Embryonic facial prominence (tissue), 1 donor: Measurements from ENCODE around the gene HADHB.
"Not testable (repeated sequence)": the region's sequence is repeated elsewhere in the genome, so short reads cannot be mapped to it uniquely, and the experiment has no call there.

Source experiments
- DNase-seq: peaks from one replicate; pipeline ENCODE4 v3.0.0-alpha.2; 2016; ENCODE audit errors: extremely low spot score

HADHB gene

GRCh38 chr2:26329083-26329482 is 84.3 kb downstream of the HADHB start:
- DNase-seq, result not testable (repeated sequence)

DNA sequence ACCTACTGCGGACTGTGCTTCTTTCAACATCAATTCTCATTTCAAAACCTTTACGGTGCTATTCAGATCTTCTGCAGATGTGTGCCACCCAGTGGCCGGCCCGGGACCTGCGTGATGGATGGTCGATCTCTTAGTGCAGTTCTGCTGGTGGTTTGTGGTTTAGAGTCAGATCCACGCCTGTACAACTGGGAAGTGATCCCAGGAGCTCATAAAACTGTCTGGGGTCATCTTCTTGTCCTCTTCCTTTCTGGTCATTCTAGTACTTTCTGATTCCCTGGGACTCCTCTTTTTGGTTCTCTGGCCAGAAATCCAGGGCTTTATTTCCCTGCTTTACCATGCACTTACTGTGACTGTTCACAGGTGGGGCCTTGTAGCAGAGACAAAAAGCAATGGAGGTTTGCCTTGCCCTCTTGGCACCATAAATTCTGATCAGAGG is 85.4 kb downstream of the HADHB start:
- peak; percentile 30 for DNase-seq

DNA sequence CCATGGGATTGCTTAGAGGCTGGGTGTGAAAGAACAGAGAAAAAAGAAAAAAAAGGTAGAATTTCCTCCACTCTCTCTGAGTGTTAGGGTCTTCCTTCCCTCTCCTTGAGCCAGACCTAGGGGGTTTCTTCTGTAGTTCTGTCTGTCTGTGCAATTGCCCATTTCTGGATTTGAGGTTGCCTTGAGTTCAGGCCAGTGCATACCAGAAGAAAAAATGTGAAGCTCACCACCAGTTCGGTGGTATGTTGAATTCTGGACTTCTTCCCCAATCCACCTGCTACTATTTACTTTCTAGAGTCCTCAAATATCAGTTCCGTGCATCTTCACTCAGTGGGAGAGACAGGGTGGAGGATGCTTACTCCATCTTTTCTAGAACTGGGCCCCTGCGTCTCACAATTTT is 85.9 kb downstream of the HADHB start:
- DNase-seq, result no peak

- not testable (repeated sequence) for DNase-seq
Measured at GRCh38 chr2:26331321-26331720, 86.6 kb downstream of the HADHB start.

- DNase-seq, result no peak
Measured at GRCh38 chr2:26333293-26333692, 88.6 kb downstream of the HADHB start.

DNA sequence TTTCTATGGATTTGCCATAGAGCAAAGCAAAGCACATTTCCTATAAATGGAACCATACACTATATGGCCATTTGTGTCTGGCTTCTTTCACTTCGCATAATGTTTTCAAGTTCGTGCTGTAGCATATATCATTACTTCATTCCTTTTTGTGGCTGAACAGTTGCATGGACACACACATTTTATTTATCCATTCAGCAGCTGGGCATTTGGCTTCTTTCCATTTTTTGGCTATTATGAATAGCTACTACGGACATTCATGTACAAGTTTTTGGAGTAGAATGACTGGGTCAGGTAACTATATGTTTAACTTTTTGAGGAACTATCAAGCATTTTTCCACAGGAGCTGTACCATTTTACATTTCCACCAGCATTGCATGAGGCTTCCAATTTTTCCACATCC is 90.5 kb downstream of the HADHB start:
- DNase-seq, result no peak

- no peak for DNase-seq
Measured at GRCh38 chr2:26336719-26337118, 92.0 kb downstream of the HADHB start.

GRCh38 chr2:26337298-26337697 is 92.6 kb downstream of the HADHB start:
- no peak for DNase-seq
